PFSK-1 (cell line): ENCODE results near the gene IL17B.

Experiments used
- POLR2AphosphoS5 ChIP-seq: IDR thresholded peaks from 2 replicates; pipeline ENCODE4 v1.6.1; 2012; ENCODE audit warnings: low read depth, mild to moderate bottlenecking, control low read depth, low read length, moderate library complexity
- REST ChIP-seq, 2 experiments: IDR thresholded peaks; 2 replicates each; pipeline versions ENCODE4 v1.6.1 to v1.8.0; 2011 to 2012; ENCODE audit warnings: low read depth in 2 of 2, low read length in 2 of 2, control low read depth in 1 of 2, inconsistent platforms in 1 of 2, mild to moderate bottlenecking in 1 of 2, moderate library complexity in 1 of 2; ENCODE audit not compliant: insufficient read depth in 1 of 2
- SIN3A ChIP-seq: IDR thresholded peaks from 2 replicates; pipeline ENCODE4 v1.6.1; 2012; ENCODE audit warnings: mild to moderate bottlenecking, low read length, moderate library complexity, borderline replicate concordance; ENCODE audit not compliant: insufficient read depth
- TAF1 ChIP-seq: IDR thresholded peaks from 2 replicates; pipeline ENCODE4 v1.6.1; 2012; ENCODE audit warnings: low read length, control low read depth, borderline replicate concordance; ENCODE audit not compliant: insufficient read depth

- no peak for TF ChIP-seq TAF1
- no peak for TF ChIP-seq REST (IDR thresholded peaks at IDR 0.05; ENCODE audit: insufficient read depth in 1 of 2, low read depth in 2 of 2, low read length in 2 of 2)
- no peak for TF ChIP-seq POLR2AphosphoS5
- TF ChIP-seq SIN3A: no peak
These were observed 44.7 kb upstream of the IL17B start for GRCh38 chr5:149423794-149424268.
